GM12878 (cell line): ENCODE data around the gene RNF168. TPM values are rescaled to one million over a fixed set of nuclear protein-coding genes. Genes with fewer than 3 reads are reported as not detected.

Experiments
- ATF3 ChIP-seq: IDR thresholded peaks from 2 replicates; pipeline ENCODE4 v1.6.1; 2011; ENCODE audit warnings: low read depth, mild to moderate bottlenecking, low read length, moderate library complexity, borderline replicate concordance; ENCODE audit errors: extremely low read depth
- ATF7 ChIP-seq: fragments of 450-650 bp; IDR thresholded peaks from 2 replicates; pipeline ENCODE4 v1.6.1; 2016; ENCODE audit warnings: low read depth, mild to moderate bottlenecking
- CREB1 ChIP-seq: IDR thresholded peaks from 2 replicates; pipeline ENCODE4 v1.6.1; 2012; ENCODE audit warnings: low read depth, mild to moderate bottlenecking, inconsistent platforms
- DPF2 ChIP-seq: fragments of 450-650 bp; IDR thresholded peaks from 2 replicates; pipeline ENCODE4 v1.6.1; 2017; ENCODE audit warnings: mild to moderate bottlenecking
- EGR1 ChIP-seq, 2 experiments: IDR thresholded peaks; 1 replicate in 1 of 2; 2 replicates in 1 of 2; pipeline ENCODE4 v1.6.1; 2011 to 2012; ENCODE audit warnings: low read depth in 2 of 2, low read length in 2 of 2, borderline replicate concordance in 1 of 2, mild to moderate bottlenecking in 1 of 2, moderate library complexity in 1 of 2
- EP300 ChIP-seq, 2 experiments: fragments of 150-350 bp in 1 of 2; IDR thresholded peaks; 2 replicates each; pipeline ENCODE4 v1.6.1; 2011 to 2012; ENCODE audit warnings: low read depth in 2 of 2, low read length in 2 of 2, borderline replicate concordance in 1 of 2, improper control_type of control experiment in 1 of 2, inconsistent platforms in 1 of 2; ENCODE audit not compliant: control insufficient read depth in 1 of 2
- KAT2A ChIP-seq: conservative IDR thresholded peaks from 2 replicates; pipeline ENCODE4 v1.6.1; 2011; ENCODE audit warnings: low read depth, low read length; ENCODE audit not compliant: control insufficient read depth
- KLF5 ChIP-seq: fragments of 450-650 bp; IDR thresholded peaks from 2 replicates; pipeline ENCODE4 v1.6.1; 2014; ENCODE audit warnings: mild to moderate bottlenecking; ENCODE audit not compliant: partially characterized antibody
- MEF2A ChIP-seq: IDR thresholded peaks from 2 replicates; pipeline ENCODE4 v1.6.1; 2011; ENCODE audit warnings: low read depth, mild to moderate bottlenecking, low read length, moderate library complexity; ENCODE audit not compliant: insufficient read depth
- MXI1 ChIP-seq: fragments of 150-350 bp; IDR thresholded peaks from 2 replicates; pipeline ENCODE4 v1.6.1; 2011; ENCODE audit warnings: low read depth, mild to moderate bottlenecking, inconsistent platforms, low read length, improper control_type of control experiment
- NR2C2 ChIP-seq: IDR thresholded peaks from 2 replicates; pipeline ENCODE4 v1.6.1; 2011; ENCODE audit warnings: borderline replicate concordance, low read depth; ENCODE audit not compliant: control insufficient read depth, insufficient read length
- NR2F1 ChIP-seq: fragments of 450-650 bp; conservative IDR thresholded peaks from 2 replicates; pipeline ENCODE4 v1.6.1; 2017; ENCODE audit warnings: mild to moderate bottlenecking
- POLR2A ChIP-seq: IDR thresholded peaks from 2 replicates; pipeline ENCODE4 v1.6.1; 2011; ENCODE audit warnings: low read depth, mild to moderate bottlenecking, low read length
- POLR2AphosphoS2 ChIP-seq: IDR thresholded peaks from 2 replicates; pipeline ENCODE4 v1.6.1; 2011; ENCODE audit warnings: low read depth, mild to moderate bottlenecking, low read length, improper control_type of control experiment, moderate library complexity
- POU2F2 ChIP-seq: IDR thresholded peaks from 3 replicates; pipeline ENCODE4 v1.6.1; 2011; ENCODE audit warnings: low read depth, mild to moderate bottlenecking, low read length, borderline replicate concordance
- RCOR1 ChIP-seq: conservative IDR thresholded peaks from 2 replicates; pipeline ENCODE4 v1.6.1; 2012; ENCODE audit warnings: low read depth, low read length, improper control_type of control experiment
- SIN3A ChIP-seq: IDR thresholded peaks from 2 replicates; pipeline ENCODE4 v1.6.1; 2012; ENCODE audit warnings: low read depth, low read length, improper control_type of control experiment
- STAT3 ChIP-seq: IDR thresholded peaks from 2 replicates; pipeline ENCODE4 v1.6.1; 2011; ENCODE audit warnings: low read depth, low read length, improper control_type of control experiment
- TAF1 ChIP-seq: IDR thresholded peaks from 2 replicates; pipeline ENCODE4 v1.6.1; 2011; ENCODE audit warnings: mild to moderate bottlenecking, low read depth, low read length, borderline replicate concordance
- USF2 ChIP-seq: IDR thresholded peaks from 2 replicates; pipeline ENCODE4 v1.6.1; 2011; ENCODE audit warnings: low read depth, low read length, improper control_type of control experiment, borderline replicate concordance
- ZBTB40 ChIP-seq: fragments of 450-650 bp; IDR thresholded peaks from 2 replicates; pipeline ENCODE4 v1.6.1; 2016; ENCODE audit warnings: mild to moderate bottlenecking, moderate library complexity, borderline replicate concordance
- ZNF217 ChIP-seq: fragments of 450-650 bp; IDR thresholded peaks from 2 replicates; pipeline ENCODE4 v1.6.1; 2017; ENCODE audit warnings: antibody characterized with exemption, mild to moderate bottlenecking
- ZNF24 ChIP-seq: fragments of 450-650 bp; IDR thresholded peaks from 2 replicates; pipeline ENCODE4 v1.6.1; 2017; ENCODE audit warnings: antibody characterized with exemption, mild to moderate bottlenecking
- ZSCAN29 ChIP-seq: fragments of 450-650 bp; IDR thresholded peaks from 2 replicates; pipeline ENCODE4 v1.6.1; 2017; ENCODE audit warnings: mild to moderate bottlenecking, moderate library complexity
- ZZZ3 ChIP-seq: IDR thresholded peaks from 2 replicates; pipeline ENCODE4 v1.6.1; 2011; ENCODE audit warnings: low read depth; ENCODE audit not compliant: control insufficient read depth, insufficient read length
- polyA plus RNA-seq, 11 experiments: library from polyadenylated mRNA; depleted of rRNA in 4 of 11; unstranded in 6 of 11; stranded (reverse) in 5 of 11; fragments of >200 nt; fragmentation: Nextera tagmentation in 4 of 11; fragmentation: Illumina TruSeq in 1 of 11; extraction: Ambion mirVana in 4 of 11; extraction: Trizol in 1 of 11; gene quantifications; 1 replicate in 1 of 11; 2 replicates in 10 of 11; pipeline versions ENCODE4 v1.2.1 to v1.2.3, GENCODE V29; 2011 to 2016; ENCODE audit warnings: inconsistent platforms in 2 of 11, missing spikeins in 2 of 11, low read depth in 1 of 11
- total RNA-seq, 4 experiments: library from RNA; depleted of rRNA in 3 of 4; stranded (reverse); fragments of >200 nt in 3 of 4; fragmentation: Illumina TruSeq in 1 of 4; extraction: Trizol in 1 of 4; gene quantifications; 2 replicates each; pipeline versions ENCODE4 v1.2.1 to v1.2.3, GENCODE V29; 2013 to 2021
- TF ChIP-seq, protein P1 (sequence below): IDR thresholded peaks from 2 replicates; pipeline ENCODE4 v1.6.1; 2011; ENCODE audit warnings: mild to moderate bottlenecking, low read depth, low read length, moderate library complexity; ENCODE audit not compliant: insufficient replicate concordance

RNF168 gene
- total and polyA plus RNA-seq, 10 of the 15 experiments (the other 5 are each of a cell fraction or from before 2014, with no cell fraction given) = 12.7 to 47.5 (median 24.8) TPM

DNA sequence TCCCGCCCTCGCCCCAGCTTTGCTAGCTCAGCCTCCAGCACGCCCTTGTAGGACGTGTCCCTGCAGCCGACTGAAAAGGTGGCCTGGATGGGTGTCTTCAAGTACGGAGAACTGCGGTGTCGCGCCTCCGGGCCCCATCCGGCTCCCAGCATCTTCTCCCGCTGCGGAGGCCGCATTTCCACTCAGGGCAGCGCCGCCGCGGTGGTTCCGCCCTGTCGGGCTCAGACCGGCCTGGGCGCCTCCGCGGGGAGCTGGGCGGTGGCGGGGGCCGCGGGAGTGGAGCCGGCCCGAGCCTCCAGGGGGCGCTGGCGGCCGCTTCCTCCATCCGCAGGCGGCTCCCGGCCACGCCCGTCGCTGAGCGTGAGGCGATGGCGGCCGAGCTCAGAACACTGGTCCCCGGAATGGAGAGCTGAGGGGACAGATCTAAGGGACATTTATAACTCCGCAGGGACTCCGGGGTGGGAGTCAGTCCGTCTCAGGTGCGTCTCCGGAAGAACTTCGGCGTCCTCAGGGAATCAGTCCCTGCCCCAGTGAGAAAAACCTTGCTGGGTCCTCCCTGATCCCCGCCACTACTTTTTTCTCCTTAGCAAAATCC, 25.2 kb upstream of the RNF168 start (continued):
- TF ChIP-seq ZBTB40 = no peak
- TF ChIP-seq POLR2A = peak; percentile 94
- no peak for TF ChIP-seq KAT2A
- TF ChIP-seq CREB1 = no peak
- TF ChIP-seq USF2 = no peak
- TF ChIP-seq MXI1 = no peak
- no peak for TF ChIP-seq ZSCAN29
- peak; percentile 34; the same call in 1 of the 3 replicates for TF ChIP-seq POU2F2
- TF ChIP-seq KLF5 = no peak
- TF ChIP-seq, protein P1, sequence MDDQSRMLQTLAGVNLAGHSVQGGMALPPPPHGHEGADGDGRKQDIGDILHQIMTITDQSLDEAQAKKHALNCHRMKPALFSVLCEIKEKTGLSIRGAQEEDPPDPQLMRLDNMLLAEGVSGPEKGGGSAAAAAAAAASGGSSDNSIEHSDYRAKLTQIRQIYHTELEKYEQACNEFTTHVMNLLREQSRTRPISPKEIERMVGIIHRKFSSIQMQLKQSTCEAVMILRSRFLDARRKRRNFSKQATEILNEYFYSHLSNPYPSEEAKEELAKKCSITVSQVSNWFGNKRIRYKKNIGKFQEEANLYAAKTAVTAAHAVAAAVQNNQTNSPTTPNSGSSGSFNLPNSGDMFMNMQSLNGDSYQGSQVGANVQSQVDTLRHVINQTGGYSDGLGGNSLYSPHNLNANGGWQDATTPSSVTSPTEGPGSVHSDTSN = no peak
- peak; percentile 77 for TF ChIP-seq TAF1
- TF ChIP-seq RCOR1 = no peak
- TF ChIP-seq ZNF217 = no peak
- no peak for TF ChIP-seq NR2F1
- TF ChIP-seq ZNF24 = no peak
- TF ChIP-seq STAT3 = no peak
- no peak for TF ChIP-seq SIN3A
- no peak for TF ChIP-seq EP300 (IDR thresholded peaks at IDR 0.05; ENCODE audit: borderline replicate concordance in 1 of 2, control insufficient read depth in 1 of 2, low read depth in 2 of 2, low read length in 2 of 2)
- peak; percentile 23; the same call in 1 of the 2 replicates for TF ChIP-seq DPF2
- TF ChIP-seq EGR1 (IDR thresholded peaks at IDR 0.05; ENCODE audit: borderline replicate concordance in 1 of 2, low read depth in 2 of 2, low read length in 2 of 2) = peak in 1 of 2 experiments; percentile 48; a peak in 1 of 3 replicates
- TF ChIP-seq ZZZ3 = no peak
- no peak for TF ChIP-seq ATF7
- TF ChIP-seq NR2C2 = no peak
- TF ChIP-seq MEF2A = peak; percentile 62; the same call in 1 of the 2 replicates
- no peak for TF ChIP-seq POLR2AphosphoS2
- TF ChIP-seq ATF3 = no peak
